H9 (cell line): ENCODE results near the gene ARHGEF10L. TPM values are rescaled to one million over a fixed set of nuclear protein-coding genes. Genes with fewer than 3 reads are reported as not detected.

Experiments
- DNase-seq: peaks from one replicate; pipeline ENCODE4 v3.0.0-alpha.2; 2017
- H2AFZ ChIP-seq: one replicate; pipeline ENCODE4 v1.6.1; 2013; ENCODE audit warnings: mild to moderate bottlenecking, low read length, control low read depth, moderate library complexity
- H2AK5ac ChIP-seq: 2 replicates; pipeline ENCODE4 v1.6.1; 2013; ENCODE audit warnings: low read length, control low read depth, mixed read lengths; ENCODE audit not compliant: insufficient read length
- H2BK120ac ChIP-seq: one replicate; pipeline ENCODE4 v1.6.1; 2013; ENCODE audit warnings: low read depth, mild to moderate bottlenecking, low read length, control low read depth, inconsistent platforms; ENCODE audit not compliant: poor library complexity, severe bottlenecking
- H2BK12ac ChIP-seq: 2 replicates; pipeline ENCODE4 v1.6.1; 2013; ENCODE audit warnings: low read length, control low read depth, mixed read lengths, low read depth; ENCODE audit not compliant: insufficient read length
- H2BK15ac ChIP-seq: 2 replicates; pipeline ENCODE4 v1.6.1; 2013; ENCODE audit warnings: low read depth, low read length, control low read depth
- H2BK20ac ChIP-seq: one replicate; pipeline ENCODE4 v1.6.1; 2013; ENCODE audit warnings: low read depth, mild to moderate bottlenecking, low read length, control low read depth, inconsistent platforms; ENCODE audit not compliant: poor library complexity, severe bottlenecking
- H2BK5ac ChIP-seq: 2 replicates; pipeline ENCODE4 v1.6.1; 2013; ENCODE audit warnings: low read length, control low read depth, mixed read lengths; ENCODE audit not compliant: insufficient read length
- H3K14ac ChIP-seq: 2 replicates; pipeline ENCODE4 v1.6.1; 2013; ENCODE audit warnings: low read length, control low read depth; ENCODE audit not compliant: insufficient read depth
- H3K18ac ChIP-seq: 2 replicates; pipeline ENCODE4 v1.6.1; 2013; ENCODE audit warnings: low read depth, mild to moderate bottlenecking, mixed read lengths, low read length, control low read depth; ENCODE audit not compliant: insufficient read length
- H3K23ac ChIP-seq: 2 replicates; pipeline ENCODE4 v1.6.1; 2013; ENCODE audit warnings: low read length, control low read depth, mixed read lengths, low read depth; ENCODE audit not compliant: insufficient read length
- H3K23me2 ChIP-seq: 2 replicates; pipeline ENCODE4 v1.6.1; 2013; ENCODE audit warnings: low read depth, mild to moderate bottlenecking, mixed read lengths, low read length, control low read depth; ENCODE audit not compliant: insufficient read length, poor library complexity, severe bottlenecking
- H3K27ac ChIP-seq: 2 replicates; pipeline ENCODE4 v1.5.1; 2013; ENCODE audit warnings: low read length, control low read depth, mixed read lengths, low read depth; ENCODE audit not compliant: insufficient read length
- H3K27me3 ChIP-seq: 2 replicates; pipeline ENCODE4 v1.6.1; 2013; ENCODE audit warnings: low read length, control low read depth, inconsistent platforms; ENCODE audit not compliant: insufficient read depth
- H3K4ac ChIP-seq: 2 replicates; pipeline ENCODE4 v1.6.1; 2013; ENCODE audit warnings: low read depth, mild to moderate bottlenecking, control low read depth, inconsistent platforms, low read length, moderate library complexity
- H3K4me1 ChIP-seq: 2 replicates; pipeline ENCODE4 v1.6.1; 2013; ENCODE audit warnings: low read length, control low read depth, inconsistent platforms; ENCODE audit not compliant: insufficient read depth
- H3K4me2 ChIP-seq: 2 replicates; pipeline ENCODE4 v1.6.1; 2013; ENCODE audit warnings: low read length, control low read depth, mixed read lengths; ENCODE audit not compliant: insufficient read length, insufficient read depth
- H3K56ac ChIP-seq: 2 replicates; pipeline ENCODE4 v1.6.1; 2013; ENCODE audit warnings: low read depth, mild to moderate bottlenecking, mixed read lengths, low read length, control low read depth; ENCODE audit not compliant: insufficient read length
- H3K79me1 ChIP-seq: 2 replicates; pipeline ENCODE4 v1.6.1; 2013; ENCODE audit warnings: low read depth, mild to moderate bottlenecking, moderate library complexity, low read length, control low read depth, inconsistent platforms; ENCODE audit not compliant: insufficient read depth, poor library complexity, severe bottlenecking
- H3K79me2 ChIP-seq: 2 replicates; pipeline ENCODE4 v1.6.1; 2013; ENCODE audit warnings: low read length, control low read depth, inconsistent platforms; ENCODE audit not compliant: insufficient read depth
- H3K9ac ChIP-seq: 2 replicates; pipeline ENCODE4 v1.6.1; 2013; ENCODE audit warnings: low read length, control low read depth, mixed read lengths; ENCODE audit not compliant: insufficient read length; ENCODE audit errors: extremely low read depth
- H3K9me3 ChIP-seq: one replicate; pipeline ENCODE4 v1.6.1; 2013; ENCODE audit warnings: low read depth, low read length, inconsistent platforms; ENCODE audit not compliant: control insufficient read depth
- H3T11ph ChIP-seq: one replicate; pipeline ENCODE4 v1.6.1; 2013; ENCODE audit warnings: mild to moderate bottlenecking, low read length, control low read depth, inconsistent platforms
- H4K20me1 ChIP-seq: one replicate; pipeline ENCODE4 v1.6.1; 2013; ENCODE audit not compliant: control insufficient read depth, insufficient read length, insufficient read depth
- H4K5ac ChIP-seq: 2 replicates; pipeline ENCODE4 v1.6.1; 2013; ENCODE audit warnings: low read depth, mild to moderate bottlenecking, mixed read lengths, low read length, control low read depth; ENCODE audit not compliant: insufficient read length
- H4K8ac ChIP-seq: replicated peaks from 2 replicates; pipeline ENCODE4 v1.6.1; 2013; ENCODE audit warnings: low read length, control low read depth, mixed read lengths, low read depth; ENCODE audit not compliant: insufficient read length
- H4K91ac ChIP-seq: 2 replicates; pipeline ENCODE4 v1.6.1; 2013; ENCODE audit warnings: low read depth, mild to moderate bottlenecking, moderate library complexity, mixed read lengths, low read length, control low read depth; ENCODE audit not compliant: insufficient read length
- H3K27ac Mint-ChIP-seq, 3 experiments: 2 replicates in 2 of 3; 3 replicates in 1 of 3; pipeline ENCODE4 v1.8.0; 2020 to 2021; ENCODE audit warnings: mixed read lengths in 3 of 3, mild to moderate bottlenecking in 1 of 3, moderate library complexity in 1 of 3
- H3K27me3 Mint-ChIP-seq: 2 replicates; pipeline ENCODE4 v1.8.0; 2021; ENCODE audit warnings: low read depth, mild to moderate bottlenecking, moderate library complexity, mixed read lengths
- H3K36me3 Mint-ChIP-seq, 3 experiments: 2 replicates in 2 of 3; 3 replicates in 1 of 3; pipeline ENCODE4 v1.8.0; 2020 to 2021; ENCODE audit warnings: low read depth in 3 of 3, mixed read lengths in 3 of 3; ENCODE audit not compliant: insufficient read depth in 1 of 3
- H3K4me1 Mint-ChIP-seq, 2 experiments: 2 replicates each; pipeline ENCODE4 v1.8.0; 2020; ENCODE audit warnings: mixed read lengths in 2 of 2
- H3K4me3 Mint-ChIP-seq, 2 experiments: 2 replicates in 1 of 2; 3 replicates in 1 of 2; pipeline ENCODE4 v1.8.0; 2020 to 2021; ENCODE audit warnings: mild to moderate bottlenecking in 2 of 2, mixed read lengths in 2 of 2, moderate library complexity in 1 of 2
- H3K9me3 Mint-ChIP-seq, 2 experiments: 2 replicates in 1 of 2; 3 replicates in 1 of 2; pipeline ENCODE4 v1.8.0; 2020; ENCODE audit warnings: mild to moderate bottlenecking in 2 of 2, mixed read lengths in 2 of 2, moderate library complexity in 1 of 2
- WGBS: extraction: QIAGEN DNeasy Blood & Tissue Kit; methylation state at CpG from one replicate; pipeline ENCODE4 v1.1.7; 2013; ENCODE audit warnings: missing lambda C conversion rate, low lambda C conversion rate, mixed read lengths; ENCODE audit not compliant: insufficient read length; ENCODE audit errors: extremely low coverage; 5-methylcytosine and 5-hydroxymethylcytosine counted together
- total RNA-seq: library from RNA; stranded (reverse); gene quantifications from 2 replicates; pipeline ENCODE4 v1.2.1, GENCODE V29; 2021
- TF ChIP-seq, protein P1 (sequence below): fragments of 200-600 bp; sonication (generic); conservative IDR thresholded peaks from 3 replicates; pipeline ENCODE4 v1.8.0; 2021; ENCODE audit warnings: antibody characterized with exemption, mild to moderate bottlenecking

Gene ARHGEF10L
- total RNA-seq, 1 experiment from 2014 or later = 20.2 TPM

DNA sequence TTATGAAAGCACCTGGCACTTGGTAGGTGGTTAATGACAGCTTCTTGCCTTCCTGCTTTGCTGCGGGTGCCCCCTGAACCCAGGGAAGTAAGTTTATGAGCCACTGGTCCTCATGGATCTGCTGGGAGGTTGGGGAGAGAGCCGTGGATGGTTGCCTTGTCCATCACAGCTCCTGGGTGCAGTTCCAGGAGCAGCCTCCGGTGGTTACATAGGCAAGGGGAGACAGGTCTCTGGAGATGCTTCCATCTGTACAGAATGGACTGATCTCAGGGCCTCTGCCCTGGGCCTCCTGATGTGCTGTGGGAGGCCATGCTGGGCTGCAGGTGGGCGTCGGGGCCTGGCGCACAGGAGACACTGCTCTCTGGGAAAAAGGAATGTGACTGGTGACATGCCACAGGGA is 31.6 kb upstream of the ARHGEF10L start:
- Histone ChIP-seq H2AK5ac (no peak overlapping the region), H3K23me2 (no peaks in the 10 kb centered on the region), H2AFZ (no peak overlapping the region), H2BK15ac (no peak overlapping the region), H3K18ac (no peak overlapping the region), H3K23ac (no peak overlapping the region), H3T11ph (no peak overlapping the region), H4K5ac (no peak overlapping the region), H4K91ac (no peak overlapping the region), H2BK20ac (no peak overlapping the region), H3K27me3 (no peaks in the 10 kb centered on the region), H3K9ac (no peak overlapping the region), H3K9me3 (no peaks in the 10 kb centered on the region), H3K79me1 (no peaks in the 10 kb centered on the region), H2BK5ac (no peak overlapping the region), H4K8ac (no peak overlapping the region), H3K56ac (no peak overlapping the region), H3K27ac (no peak overlapping the region), H3K14ac (no peak overlapping the region), H2BK12ac (no peak overlapping the region), H3K4ac (no peak overlapping the region), H4K20me1 (no peaks in the 10 kb centered on the region), H2BK120ac (no peak overlapping the region), H3K4me2 (no peak overlapping the region), H3K4me1 (no peaks in the 10 kb centered on the region), H3K79me2 (no peaks in the 10 kb centered on the region)
- H3K9me3 Mint-ChIP-seq = no peaks in the 10 kb centered on the region
- H3K36me3 Mint-ChIP-seq = no peaks in the 10 kb centered on the region
- no peak overlapping the region for H3K27ac Mint-ChIP-seq
- TF ChIP-seq, protein P1, sequence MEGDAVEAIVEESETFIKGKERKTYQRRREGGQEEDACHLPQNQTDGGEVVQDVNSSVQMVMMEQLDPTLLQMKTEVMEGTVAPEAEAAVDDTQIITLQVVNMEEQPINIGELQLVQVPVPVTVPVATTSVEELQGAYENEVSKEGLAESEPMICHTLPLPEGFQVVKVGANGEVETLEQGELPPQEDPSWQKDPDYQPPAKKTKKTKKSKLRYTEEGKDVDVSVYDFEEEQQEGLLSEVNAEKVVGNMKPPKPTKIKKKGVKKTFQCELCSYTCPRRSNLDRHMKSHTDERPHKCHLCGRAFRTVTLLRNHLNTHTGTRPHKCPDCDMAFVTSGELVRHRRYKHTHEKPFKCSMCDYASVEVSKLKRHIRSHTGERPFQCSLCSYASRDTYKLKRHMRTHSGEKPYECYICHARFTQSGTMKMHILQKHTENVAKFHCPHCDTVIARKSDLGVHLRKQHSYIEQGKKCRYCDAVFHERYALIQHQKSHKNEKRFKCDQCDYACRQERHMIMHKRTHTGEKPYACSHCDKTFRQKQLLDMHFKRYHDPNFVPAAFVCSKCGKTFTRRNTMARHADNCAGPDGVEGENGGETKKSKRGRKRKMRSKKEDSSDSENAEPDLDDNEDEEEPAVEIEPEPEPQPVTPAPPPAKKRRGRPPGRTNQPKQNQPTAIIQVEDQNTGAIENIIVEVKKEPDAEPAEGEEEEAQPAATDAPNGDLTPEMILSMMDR = peak; percentile 54
- H3K4me3 Mint-ChIP-seq = no peak overlapping the region
- WGBS = no CpG with 5 or more reads among the region's 6 CpGs
- peaks cover 2 to 4% of the 10 kb centered on the region in 2 experiments; a peak in 1 of 4 replicates for H3K4me1 Mint-ChIP-seq
- H3K27me3 Mint-ChIP-seq = peaks cover 2% of the 10 kb centered on the region; the same call in 1 of the 2 replicates
- DNase-seq = peak; percentile 53
